Measurements from ENCODE around the gene HID1. TPM values are rescaled to one million over a fixed set of nuclear protein-coding genes. Genes with fewer than 3 reads are reported as not detected.
A peak's percentile ranks its signal among the peaks of the same experiment; 100 is the strongest.

The HID1 gene
- total and polyA plus RNA-seq, 4 donors, result 6.1 to 32.6 (median 9.3) TPM

DNA sequence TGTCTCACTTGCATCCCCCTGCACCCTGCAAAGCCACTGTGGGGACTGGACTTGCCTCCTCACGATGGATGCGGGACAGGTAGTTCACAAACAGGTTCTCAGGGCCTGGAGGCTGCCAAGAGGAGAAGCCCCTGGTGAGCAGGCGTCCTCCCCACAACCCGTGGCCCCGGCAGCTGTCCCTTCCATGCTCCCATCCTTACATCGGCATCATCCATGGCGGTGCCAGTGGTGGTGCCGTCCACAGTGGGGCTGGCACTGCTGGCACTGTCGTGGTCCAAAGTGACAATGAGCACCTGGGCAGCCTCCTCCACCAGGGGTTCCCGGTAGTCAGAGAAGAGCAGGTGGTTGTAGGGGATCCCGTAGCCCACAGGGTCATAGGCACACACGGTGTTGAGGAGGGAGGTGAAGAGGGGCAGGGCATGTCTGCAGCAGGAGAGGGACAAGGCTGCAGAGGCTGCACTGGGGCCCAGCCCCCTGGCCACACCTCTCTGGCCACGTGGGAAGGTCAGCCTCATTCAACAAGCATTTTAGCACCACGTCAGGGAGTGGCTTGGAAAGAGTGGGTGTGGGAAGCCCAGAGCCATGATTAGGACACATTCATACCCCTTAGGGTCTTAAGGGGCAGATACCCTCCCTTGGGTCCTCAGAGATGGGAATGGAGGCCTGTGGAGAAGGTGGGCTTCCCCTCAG is 12.6 kb downstream of the HID1 start:
- DNase-seq (no peak), ATAC-seq (ENCODE audit: low FRiP score) (no peak)
- no peak overlapping the region for H3K4me3 ChIP-seq (ENCODE audit: low read length in 2 of 2)
- no peaks in the 10 kb centered on the region for H3K9me3 ChIP-seq (ENCODE audit: control insufficient read depth, low read length)
- intact Hi-C loops (cut with DNase I), result loop anchor here (1.0 to 10.0 kb wide), 6 partner anchors 37 to 242 kb away; partner anchors contain the start of genes MRPL58 (in 2 of the 2), ARMC7 (in 1 of the 2), NHERF1 (in 1 of the 2) and USH1G (in 1 of the 2)
- 69 to 82% methylated on average over 14 of the region's 14 CpGs for WGBS, 2 donors
- no peak overlapping the region for H3K27ac ChIP-seq (ENCODE audit: low read depth in 1 of 2, low read length in 2 of 2)
- H3K36me3 ChIP-seq (ENCODE audit: control insufficient read depth in 1 of 2, insufficient read depth in 2 of 2, low read length in 1 of 2), result no peaks in the 10 kb centered on the region
- H3K4me1 ChIP-seq (ENCODE audit: control insufficient read depth in 1 of 2, insufficient read depth in 2 of 2, low read length in 2 of 2), result no peaks in the 10 kb centered on the region
- no peaks in the 10 kb centered on the region for H3K27me3 ChIP-seq (ENCODE audit: control insufficient read depth in 1 of 2, insufficient read depth in 2 of 2, low read length in 1 of 2)

DNA sequence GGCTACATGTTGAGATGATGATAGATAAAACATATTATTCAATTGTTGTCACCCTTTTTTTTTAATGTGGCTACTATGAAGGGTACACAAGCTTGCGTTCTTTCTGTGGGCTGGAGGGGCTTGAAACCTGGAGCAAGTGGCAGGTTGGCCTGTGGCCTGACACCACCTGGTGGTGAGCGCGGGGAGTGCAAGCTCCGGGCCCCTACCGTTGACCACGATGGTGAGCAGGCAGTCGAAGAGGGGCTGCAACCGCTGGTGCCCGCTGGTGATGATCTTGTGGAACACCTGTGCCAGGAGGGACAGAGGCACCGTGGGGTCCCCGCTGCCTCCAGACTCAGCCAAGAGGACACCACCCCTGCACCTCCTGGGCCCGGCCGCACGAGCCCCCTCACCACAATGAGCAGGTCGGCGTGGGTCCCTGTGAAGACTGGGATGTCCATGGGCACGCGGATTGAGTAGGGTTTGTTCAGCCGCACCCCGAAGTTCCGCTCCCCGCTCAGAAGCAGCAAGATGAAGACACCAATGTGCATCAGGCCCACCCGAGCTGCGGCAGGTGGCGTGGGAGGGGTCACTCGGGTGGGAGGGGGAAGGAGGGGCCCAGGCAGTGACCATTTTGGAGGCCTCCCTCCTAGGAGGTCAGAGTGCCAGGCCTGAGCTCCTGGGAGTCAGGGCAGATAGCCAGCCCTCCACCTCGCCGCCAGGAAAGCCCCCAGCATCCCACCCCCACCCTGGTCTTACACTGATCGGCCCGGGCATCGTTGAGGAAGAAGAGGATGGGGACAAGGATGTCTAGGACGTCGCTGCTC is 14.4 kb downstream of the HID1 start:
- DNase-seq, result peak; percentile 79 to 94

DNA sequence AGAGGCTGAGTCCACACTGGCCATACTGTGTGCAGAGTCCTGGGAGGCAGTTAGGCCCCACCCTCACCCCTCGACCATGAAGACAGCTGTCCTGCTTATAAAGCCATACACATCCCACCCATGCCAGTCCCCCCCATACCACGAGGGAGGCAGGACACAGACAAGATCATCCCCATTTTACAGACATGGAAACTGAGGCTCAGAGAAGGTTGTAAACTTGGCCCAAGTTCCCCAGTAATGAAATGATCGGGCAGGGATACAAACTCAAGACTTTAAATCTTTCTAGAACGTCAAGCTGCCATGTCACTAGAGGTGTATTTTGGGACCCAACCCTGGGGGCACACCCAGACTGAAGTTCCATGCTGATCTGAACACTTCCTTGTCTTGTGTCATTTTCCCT is 16.5 kb downstream of the HID1 start:
- no peak overlapping the region for H3K27ac ChIP-seq (ENCODE audit: low read depth in 1 of 2, low read length in 2 of 2)
- no peaks in the 10 kb centered on the region for H3K9me3 ChIP-seq (ENCODE audit: control insufficient read depth, low read length)
- intact Hi-C loops (cut with DNase I), result loop anchor here in 1 of 2 donors (10.0 kb wide), 1 partner anchor 211 kb away; the partner anchor contains the start of gene NHERF1
- no peaks in the 10 kb centered on the region for H3K36me3 ChIP-seq (ENCODE audit: control insufficient read depth in 1 of 2, insufficient read depth in 2 of 2, low read length in 1 of 2)
- no peaks in the 10 kb centered on the region for H3K27me3 ChIP-seq (ENCODE audit: control insufficient read depth in 1 of 2, insufficient read depth in 2 of 2, low read length in 1 of 2)
- DNase-seq (no peak), ATAC-seq (ENCODE audit: low FRiP score) (no peak)
- H3K4me3 ChIP-seq (ENCODE audit: low read length in 2 of 2), result no peak overlapping the region
- 79 to 86% methylated on average over 4 of the region's 4 CpGs for WGBS, 2 donors
- no peaks in the 10 kb centered on the region for H3K4me1 ChIP-seq (ENCODE audit: control insufficient read depth in 1 of 2, insufficient read depth in 2 of 2, low read length in 2 of 2)

More for the DNA sequence above, 14.4 kb downstream of the HID1 start:
- H3K36me3 ChIP-seq (ENCODE audit: control insufficient read depth in 1 of 2, insufficient read depth in 2 of 2, low read length in 1 of 2), result no peaks in the 10 kb centered on the region
- 42 to 52% methylated on average over 33 of the region's 33 CpGs for WGBS, 2 donors
- H3K27me3 ChIP-seq (ENCODE audit: control insufficient read depth in 1 of 2, insufficient read depth in 2 of 2, low read length in 1 of 2), result no peaks in the 10 kb centered on the region
- H3K4me3 ChIP-seq (ENCODE audit: low read length in 2 of 2), result no peak overlapping the region
- peak; percentile 54 for ATAC-seq (ENCODE audit: low FRiP score)
- H3K9me3 ChIP-seq (ENCODE audit: control insufficient read depth, low read length), result no peaks in the 10 kb centered on the region
- no peaks in the 10 kb centered on the region for H3K4me1 ChIP-seq (ENCODE audit: control insufficient read depth in 1 of 2, insufficient read depth in 2 of 2, low read length in 2 of 2)
- no peak overlapping the region for H3K27ac ChIP-seq (ENCODE audit: low read depth in 1 of 2, low read length in 2 of 2)
- intact Hi-C loops (cut with DNase I), result loop anchor here in 1 of 2 donors (10.0 kb wide), 1 partner anchor 213 kb away; the partner anchor contains the start of gene NHERF1

DNA sequence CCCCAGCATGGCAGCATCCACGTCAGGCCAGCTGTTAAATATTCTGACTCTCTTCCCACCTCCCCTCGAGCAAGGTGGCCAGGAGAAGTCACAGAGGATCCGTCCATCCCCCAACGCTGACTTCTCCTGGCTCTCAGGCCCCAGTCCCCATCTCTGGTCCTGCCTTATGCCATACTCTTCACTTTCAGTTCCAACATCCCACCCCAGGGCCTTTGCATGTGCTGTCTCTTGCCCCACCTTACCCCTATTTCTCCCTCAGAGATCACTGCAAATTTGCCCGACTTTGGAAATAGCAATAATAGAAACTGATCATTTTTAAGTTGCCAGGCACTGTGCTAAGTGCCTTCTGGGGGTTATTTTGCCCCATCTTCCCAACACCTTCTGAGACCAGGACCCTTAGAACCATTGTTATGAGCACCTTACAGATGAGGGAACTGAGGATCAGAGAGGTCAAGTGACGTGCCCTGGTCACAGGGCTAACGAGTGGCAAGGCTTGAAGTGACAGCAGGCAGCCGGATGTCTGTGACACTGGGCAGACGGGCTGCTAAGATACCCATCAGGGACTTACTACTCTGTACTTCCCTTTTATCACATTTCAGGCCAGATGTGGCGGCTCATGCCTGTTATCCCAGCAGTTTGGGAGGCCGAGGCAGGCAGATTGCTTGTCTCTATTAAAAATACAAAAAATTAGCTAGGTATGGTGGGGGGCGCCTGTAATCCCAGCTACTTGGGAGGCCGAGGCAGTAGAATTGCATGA is 17.7 kb downstream of the HID1 start:
- WGBS, 2 donors, result 77 to 87% methylated on average over 13 of the region's 13 CpGs
- ATAC-seq (ENCODE audit: low FRiP score) (no peak), DNase-seq (no peak)
- Histone ChIP-seq H3K4me1 (ENCODE audit: control insufficient read depth in 1 of 2, insufficient read depth in 2 of 2, low read length in 2 of 2) (no peaks in the 10 kb centered on the region), H3K4me3 (ENCODE audit: low read length in 2 of 2) (no peak overlapping the region), H3K9me3 (ENCODE audit: control insufficient read depth, low read length) (no peaks in the 10 kb centered on the region), H3K36me3 (ENCODE audit: control insufficient read depth in 1 of 2, insufficient read depth in 2 of 2, low read length in 1 of 2) (no peaks in the 10 kb centered on the region), H3K27me3 (ENCODE audit: control insufficient read depth in 1 of 2, insufficient read depth in 2 of 2, low read length in 1 of 2) (no peaks in the 10 kb centered on the region), H3K27ac (ENCODE audit: low read depth in 1 of 2, low read length in 2 of 2) (no peak overlapping the region)
- intact Hi-C loops (cut with DNase I), result loop anchor here in 1 of 2 donors (10.0 kb wide), 1 partner anchor 210 kb away; the partner anchor contains the start of gene NHERF1

DNA sequence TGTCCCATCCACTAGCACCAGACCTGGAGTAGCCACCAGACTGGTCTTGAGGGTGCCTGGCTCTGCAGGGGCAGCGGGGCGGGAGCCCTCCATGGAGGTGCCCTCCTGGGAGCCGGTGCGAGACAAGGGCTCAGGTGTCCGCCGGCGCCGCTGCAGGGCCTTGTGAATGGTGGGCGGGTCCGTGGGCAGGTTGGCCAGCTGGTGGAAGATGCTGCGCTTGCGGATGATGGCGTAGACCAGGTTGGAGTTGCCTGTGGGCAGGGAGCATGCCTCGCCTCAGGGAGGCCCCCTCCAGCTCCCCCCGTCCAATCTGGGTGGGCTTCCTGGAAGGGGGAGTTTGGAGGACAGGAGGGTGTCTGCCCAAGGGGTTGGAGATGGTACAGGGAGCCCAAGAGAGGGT is 18.4 kb downstream of the HID1 start:
- Histone ChIP-seq H3K4me3 (ENCODE audit: low read length in 2 of 2) (no peak overlapping the region), H3K27me3 (ENCODE audit: control insufficient read depth in 1 of 2, insufficient read depth in 2 of 2, low read length in 1 of 2) (no peaks in the 10 kb centered on the region), H3K36me3 (ENCODE audit: control insufficient read depth in 1 of 2, insufficient read depth in 2 of 2, low read length in 1 of 2) (no peaks in the 10 kb centered on the region), H3K9me3 (ENCODE audit: control insufficient read depth, low read length) (no peaks in the 10 kb centered on the region), H3K27ac (ENCODE audit: low read depth in 1 of 2, low read length in 2 of 2) (no peak overlapping the region), H3K4me1 (ENCODE audit: control insufficient read depth in 1 of 2, insufficient read depth in 2 of 2, low read length in 2 of 2) (no peaks in the 10 kb centered on the region)
- intact Hi-C loops (cut with DNase I), result loop anchor here in 1 of 2 donors (10.0 kb wide), 1 partner anchor 209 kb away; the partner anchor contains the start of gene NHERF1
- DNase-seq (no peak), ATAC-seq (ENCODE audit: low FRiP score) (no peak)
- WGBS, 2 donors, result 92 to 93% methylated on average over 15 of the region's 15 CpGs

DNA sequence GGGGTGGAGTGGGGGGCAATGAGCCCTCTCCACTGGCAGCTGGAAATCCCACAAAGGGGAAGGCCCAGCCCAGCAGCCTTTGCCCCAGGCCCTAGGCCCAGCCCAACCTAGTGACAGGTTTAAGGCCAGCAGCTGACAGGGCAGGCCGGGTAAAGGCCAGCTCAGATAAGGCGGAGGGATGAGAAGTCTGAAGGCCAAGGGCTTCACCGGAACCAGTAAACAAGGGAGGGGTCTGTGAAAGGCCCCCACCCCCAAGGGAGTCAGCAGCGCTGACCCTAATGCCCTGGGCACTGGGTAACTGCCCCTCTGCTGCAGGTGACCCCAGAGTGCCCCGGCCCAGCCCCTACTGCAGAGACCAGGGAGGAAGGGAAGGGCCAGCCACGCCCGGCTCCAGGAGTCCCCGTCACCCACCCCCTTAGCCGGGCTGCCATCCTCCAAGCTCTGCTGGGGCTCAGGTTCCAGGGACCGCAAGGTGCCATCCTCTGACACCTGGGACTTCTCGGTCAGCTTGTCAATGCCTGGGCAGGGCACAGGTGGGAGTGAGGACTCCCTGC is 19.3 kb downstream of the HID1 start:
- WGBS, 2 donors, result 86 to 89% methylated on average over 8 to 11 of the region's 11 CpGs
- intact Hi-C loops (cut with DNase I), result loop anchor here in 1 of 2 donors (10.0 kb wide), 1 partner anchor 208 kb away; the partner anchor contains the start of gene NHERF1

DNA sequence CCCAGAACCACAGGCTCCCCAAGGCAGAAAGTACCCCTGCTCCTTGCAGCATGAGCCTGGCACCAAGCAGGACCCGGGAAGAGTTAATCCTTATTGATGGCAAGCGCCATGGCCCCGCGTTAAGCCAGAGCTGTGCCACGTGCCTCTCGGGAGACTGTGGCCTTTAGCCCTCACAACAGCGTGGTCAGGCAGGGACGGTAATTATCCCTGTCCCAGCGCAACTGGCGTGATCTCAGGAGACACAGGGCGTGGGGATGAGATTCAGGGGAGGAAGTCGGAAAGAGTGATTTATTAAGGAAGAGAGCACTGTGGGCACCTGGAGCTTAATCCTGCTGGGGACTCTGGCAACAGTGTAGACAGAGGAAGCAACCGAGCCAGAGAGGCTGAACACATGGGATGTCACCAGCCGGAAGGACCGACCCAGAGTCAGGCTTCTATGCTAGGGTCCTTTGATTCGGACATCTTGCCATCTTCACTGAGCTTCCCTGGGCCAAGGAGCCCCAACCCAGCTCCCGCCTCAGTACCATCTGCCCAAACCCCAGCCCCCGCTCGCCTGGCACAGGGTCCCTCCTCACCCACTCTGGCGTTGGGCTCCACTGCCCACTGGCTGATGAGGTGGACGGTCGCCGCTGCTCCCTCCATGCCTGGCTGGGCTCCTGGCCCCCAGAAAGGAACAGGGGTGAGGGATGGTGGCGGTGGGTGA is 20.0 kb downstream of the HID1 start:
- Histone ChIP-seq H3K36me3 (ENCODE audit: control insufficient read depth in 1 of 2, insufficient read depth in 2 of 2, low read length in 1 of 2) (no peaks in the 10 kb centered on the region), H3K4me3 (ENCODE audit: low read length in 2 of 2) (no peak overlapping the region), H3K27me3 (ENCODE audit: control insufficient read depth in 1 of 2, insufficient read depth in 2 of 2, low read length in 1 of 2) (no peaks in the 10 kb centered on the region), H3K9me3 (ENCODE audit: control insufficient read depth, low read length) (no peaks in the 10 kb centered on the region), H3K4me1 (ENCODE audit: control insufficient read depth in 1 of 2, insufficient read depth in 2 of 2, low read length in 2 of 2) (no peaks in the 10 kb centered on the region), H3K27ac (ENCODE audit: low read depth in 1 of 2, low read length in 2 of 2) (no peak overlapping the region)
- ATAC-seq (ENCODE audit: low FRiP score) (no peak), DNase-seq (no peak)
- 70 to 77% methylated on average over 24 of the region's 24 CpGs for WGBS, 2 donors
- intact Hi-C loops (cut with DNase I), result loop anchor here in 1 of 2 donors (10.0 kb wide), 1 partner anchor 208 kb away; the partner anchor contains the start of gene NHERF1

More for the DNA sequence above, 19.3 kb downstream of the HID1 start:
- no peaks in the 10 kb centered on the region for H3K9me3 ChIP-seq (ENCODE audit: control insufficient read depth, low read length)
- no peaks in the 10 kb centered on the region for H3K36me3 ChIP-seq (ENCODE audit: control insufficient read depth in 1 of 2, insufficient read depth in 2 of 2, low read length in 1 of 2)
- no peak overlapping the region for H3K27ac ChIP-seq (ENCODE audit: low read depth in 1 of 2, low read length in 2 of 2)
- ATAC-seq (ENCODE audit: low FRiP score) (no peak), DNase-seq (no peak)
- no peak overlapping the region for H3K4me3 ChIP-seq (ENCODE audit: low read length in 2 of 2)
- H3K4me1 ChIP-seq (ENCODE audit: control insufficient read depth in 1 of 2, insufficient read depth in 2 of 2, low read length in 2 of 2), result no peaks in the 10 kb centered on the region
- no peaks in the 10 kb centered on the region for H3K27me3 ChIP-seq (ENCODE audit: control insufficient read depth in 1 of 2, insufficient read depth in 2 of 2, low read length in 1 of 2)

Measured in aorta (tissue), 5 donors.